NT2/D1 (cell line): ENCODE results near the gene FZD8.

Source experiments
- DNase-seq: peaks from one replicate; pipeline ENCODE4 v3.0.0-alpha.2; 2011; ENCODE audit warnings: low read depth, low spot score
- H3K27me3 ChIP-seq: 2 replicates; pipeline ENCODE4 v1.6.0; 2011; ENCODE audit warnings: mild to moderate bottlenecking; ENCODE audit not compliant: insufficient read length, insufficient read depth
- H3K36me3 ChIP-seq: 2 replicates; pipeline ENCODE4 v1.6.1; 2011; ENCODE audit warnings: mild to moderate bottlenecking, low read length, mixed read lengths; ENCODE audit not compliant: insufficient read depth, insufficient read length
- H3K4me1 ChIP-seq: 2 replicates; pipeline ENCODE4 v1.5.1; 2011; ENCODE audit not compliant: insufficient read depth, insufficient read length
- H3K4me3 ChIP-seq: 2 replicates; pipeline ENCODE4 v1.5.1; 2011; ENCODE audit warnings: low read depth; ENCODE audit not compliant: insufficient read length
- H3K9ac ChIP-seq: 2 replicates; pipeline ENCODE4 v1.6.0; 2011; ENCODE audit warnings: low read depth; ENCODE audit not compliant: insufficient read length
- H3K9me3 ChIP-seq: 2 replicates; pipeline ENCODE4 v1.5.1; 2011; ENCODE audit warnings: mild to moderate bottlenecking, low read length; ENCODE audit not compliant: insufficient read depth
- SUZ12 ChIP-seq: IDR thresholded peaks from 2 replicates; pipeline ENCODE4 v1.6.1; 2011; ENCODE audit not compliant: insufficient read length, insufficient read depth; ENCODE audit errors: extremely low read depth
- YY1 ChIP-seq: IDR thresholded peaks from 2 replicates; pipeline ENCODE4 v1.6.1; 2011; ENCODE audit not compliant: insufficient read length, insufficient read depth
- ZNF274 ChIP-seq: IDR thresholded peaks from 2 replicates; pipeline ENCODE4 v1.6.1; 2011; ENCODE audit warnings: mild to moderate bottlenecking, low read depth, low read length

Gene FZD8

GRCh38 chr10:35652824-35653223 is 10.7 kb upstream of the FZD8 start:
- TF ChIP-seq SUZ12 (no peak), ZNF274 (no peak), YY1 (no peak)
- Histone ChIP-seq H3K4me3 (no peak overlapping the region), H3K4me1 (no peaks in the 10 kb centered on the region), H3K9ac (no peak overlapping the region), H3K9me3 (no peaks in the 10 kb centered on the region), H3K36me3 (no peaks in the 10 kb centered on the region), H3K27me3 (no peaks in the 10 kb centered on the region)
- DNase-seq: no peak

GRCh38 chr10:35650894-35651293 is 8.8 kb upstream of the FZD8 start:
- TF ChIP-seq ZNF274 (no peak), SUZ12 (no peak), YY1 (no peak)
- no peaks in the 10 kb centered on the region for H3K4me1 ChIP-seq
- no peaks in the 10 kb centered on the region for H3K27me3 ChIP-seq

GRCh38 chr10:35644050-35644950 is 2.2 kb upstream of the FZD8 start:
- H3K9ac ChIP-seq: no peak overlapping the region
- H3K4me3 ChIP-seq: peak overlapping the region; percentile 32
- H3K36me3 ChIP-seq: peaks cover 7% of the 10 kb centered on the region
- DNase-seq: no peak
- H3K9me3 ChIP-seq: peaks cover 13% of the 10 kb centered on the region; the same call in 1 of the 2 replicates
- peaks cover 22% of the 10 kb centered on the region for H3K27me3 ChIP-seq
- peaks cover 5% of the 10 kb centered on the region for H3K4me1 ChIP-seq
- TF ChIP-seq YY1 (no peak), ZNF274 (no peak), SUZ12 (no peak)

More at GRCh38 chr10:35650894-35651293, 8.8 kb upstream of the FZD8 start:
- Histone ChIP-seq H3K36me3 (no peaks in the 10 kb centered on the region), H3K9ac (no peak overlapping the region), H3K9me3 (peaks cover 5% of the 10 kb centered on the region; the same call in 1 of the 2 replicates), H3K4me3 (no peak overlapping the region)
- no peak for DNase-seq

- H3K9ac ChIP-seq: peak overlapping the region; percentile 78
- peak overlapping the region; percentile 61 for H3K4me3 ChIP-seq
- DNase-seq: no peak
- peaks cover 22% of the 10 kb centered on the region for H3K27me3 ChIP-seq
- H3K36me3 ChIP-seq: peaks cover 7% of the 10 kb centered on the region
- H3K9me3 ChIP-seq: peaks cover 13% of the 10 kb centered on the region; the same call in 1 of the 2 replicates
- no peak for TF ChIP-seq ZNF274
- TF ChIP-seq YY1: no peak
- TF ChIP-seq SUZ12: no peak
- peaks cover 5% of the 10 kb centered on the region for H3K4me1 ChIP-seq
Measured at GRCh38 chr10:35643151-35644049, 1.3 kb upstream of the FZD8 start.

- H3K9ac ChIP-seq: peak overlapping the region; percentile 78
Measured at GRCh38 chr10:35642793-35643114, 658 bp upstream of the FZD8 start.

GRCh38 chr10:35641676-35642034 is 441 bp downstream of the FZD8 start:
- DNase-seq: no peak
- Histone ChIP-seq H3K36me3 (peaks cover 7% of the 10 kb centered on the region), H3K27me3 (peaks cover 22% of the 10 kb centered on the region), H3K9ac (peak overlapping the region; percentile 90), H3K4me3 (peak overlapping the region; percentile 61), H3K9me3 (peaks cover 7% of the 10 kb centered on the region; the same call in 1 of the 2 replicates), H3K4me1 (peaks cover 5% of the 10 kb centered on the region)
- TF ChIP-seq YY1 (no peak), ZNF274 (no peak), SUZ12 (no peak)

More at GRCh38 chr10:35642793-35643114, 658 bp upstream of the FZD8 start:
- peaks cover 13% of the 10 kb centered on the region; the same call in 1 of the 2 replicates for H3K9me3 ChIP-seq
- TF ChIP-seq ZNF274 (no peak), YY1 (no peak), SUZ12 (no peak)
- H3K27me3 ChIP-seq: peaks cover 22% of the 10 kb centered on the region
- H3K4me3 ChIP-seq: peak overlapping the region; percentile 61
- H3K36me3 ChIP-seq: peaks cover 7% of the 10 kb centered on the region
- H3K4me1 ChIP-seq: peaks cover 5% of the 10 kb centered on the region
- DNase-seq: no peak
